Keratinocyte (primary cell): ENCODE results near the gene MVB12B. TPM values are rescaled to one million over a fixed set of nuclear protein-coding genes. Genes with fewer than 3 reads are reported as not detected.

Source experiments
- DNase-seq: peaks from one replicate; pipeline ENCODE4 v3.0.0-alpha.2; 2011; ENCODE audit warnings: low read depth, missing footprints, low spot score
- FAIRE-seq: peaks from 2 replicates; lab custom pipeline; 2011; peaks lifted over from hg19 to GRCh38; lab: Jason Lieb, UNC
- H2AFZ ChIP-seq: 2 replicates; pipeline ENCODE4 v1.6.0; 2012; ENCODE audit warnings: low read length, control low read depth, inconsistent platforms; ENCODE audit not compliant: control insufficient read depth
- H3K27ac ChIP-seq: 2 replicates; pipeline ENCODE4 v1.5.1; 2011; ENCODE audit warnings: low read length; ENCODE audit not compliant: control insufficient read depth, insufficient read depth
- H3K27me3 ChIP-seq: 3 replicates; pipeline ENCODE4 v1.6.0; 2011; ENCODE audit warnings: low read length; ENCODE audit not compliant: control insufficient read depth, insufficient read depth; ENCODE audit errors: extremely low read depth
- H3K36me3 ChIP-seq, 2 experiments: 2 replicates in 1 of 2; 3 replicates in 1 of 2; pipeline ENCODE4 v1.5.1; 2011; ENCODE audit warnings: low read length in 2 of 2, mild to moderate bottlenecking in 1 of 2; ENCODE audit not compliant: control insufficient read depth in 2 of 2, insufficient read depth in 2 of 2; ENCODE audit errors: extremely low read depth in 1 of 2
- H3K4me1 ChIP-seq: 3 replicates; pipeline ENCODE4 v1.5.1; 2011; ENCODE audit warnings: low read length; ENCODE audit not compliant: control insufficient read depth, insufficient read depth; ENCODE audit errors: extremely low read depth
- H3K4me2 ChIP-seq: 3 replicates; pipeline ENCODE4 v1.6.0; 2011; ENCODE audit warnings: low read depth, low read length; ENCODE audit not compliant: control insufficient read depth, insufficient read depth; ENCODE audit errors: extremely low read depth
- H3K4me3 ChIP-seq, 3 experiments: fragments of 200-600 bp in 1 of 3; sonication (generic) in 1 of 3; 2 replicates in 2 of 3; 3 replicates in 1 of 3; pipeline ENCODE4 v1.5.1; 2011 to 2016; ENCODE audit warnings: low read length in 3 of 3, mild to moderate bottlenecking in 3 of 3, control low read depth in 2 of 3, inconsistent platforms in 1 of 3, low read depth in 1 of 3, mixed read lengths in 1 of 3, mixed run types in 1 of 3, moderate library complexity in 1 of 3; ENCODE audit not compliant: control insufficient read depth in 2 of 3, insufficient read depth in 2 of 3; ENCODE audit errors: extremely low read depth in 1 of 3
- H3K79me2 ChIP-seq: 2 replicates; pipeline ENCODE4 v1.6.0; 2012; ENCODE audit warnings: low read length; ENCODE audit not compliant: control insufficient read depth, insufficient read depth
- H3K9ac ChIP-seq: 3 replicates; pipeline ENCODE4 v1.6.0; 2011; ENCODE audit warnings: low read length; ENCODE audit not compliant: control insufficient read depth, insufficient read depth; ENCODE audit errors: extremely low read depth
- H3K9me1 ChIP-seq: 3 replicates; pipeline ENCODE4 v1.6.0; 2011; ENCODE audit warnings: low read length; ENCODE audit not compliant: control insufficient read depth, insufficient read depth; ENCODE audit errors: extremely low read depth
- H3K9me3 ChIP-seq: 2 replicates; pipeline ENCODE4 v1.5.1; 2012; ENCODE audit warnings: low read depth, low read length; ENCODE audit not compliant: control insufficient read depth
- H4K20me1 ChIP-seq: 3 replicates; pipeline ENCODE4 v1.6.0; 2011; ENCODE audit warnings: low read length; ENCODE audit not compliant: control insufficient read depth, insufficient read depth; ENCODE audit errors: extremely low read depth
- CTCF ChIP-seq, 3 experiments: IDR thresholded peaks in 1 of 3; conservative IDR thresholded peaks in 1 of 3; optimal IDR thresholded peaks in 1 of 3; 2 replicates in 2 of 3; 3 replicates in 1 of 3; pipeline versions ENCODE3 to v1.5.1; 2011; ENCODE audit warnings: low read length in 3 of 3, mild to moderate bottlenecking in 3 of 3, moderate library complexity in 2 of 3, control low read depth in 1 of 3, inconsistent platforms in 1 of 3; ENCODE audit not compliant: insufficient read depth in 2 of 3; ENCODE audit errors: extremely low read depth in 1 of 3
- EZH2 ChIP-seq: IDR thresholded peaks from one replicate; pipeline ENCODE4 v1.6.1; 2012; ENCODE audit warnings: inconsistent platforms, mild to moderate bottlenecking, low read length, moderate library complexity
- dilution Hi-C: fragments of 300-500 bp; cut with MboI; formaldehyde crosslinking; loops from one replicate; pipeline ENCODE4 v1.7.0; 2020; ENCODE audit warnings: low sequenced_read_pairs; ENCODE audit not compliant: extremely low pct_ligation_motif_present
- polyA plus RNA-seq, 5 experiments: library from polyadenylated mRNA; depleted of rRNA in 3 of 5; stranded (reverse) in 3 of 5; stranded (forward) in 1 of 5; unstranded in 1 of 5; fragments of >200 nt; gene quantifications; 1 replicate in 1 of 5; 2 replicates in 3 of 5; 3 replicates in 1 of 5; pipeline versions ENCODE4 v1.2.1 to v1.2.3, GENCODE V29; 2011 to 2012; ENCODE audit warnings: missing spikeins in 2 of 5, low read depth in 1 of 5, low replicate concordance in 1 of 5

The MVB12B gene
- polyA plus RNA-seq, 1 donor (not counting 4 experiments of a cell fraction or from before 2014, with no cell fraction given): 1.2 TPM

GRCh38 chr9:126321742-126322141 lies 4.9 kb upstream of the MVB12B start:
- Histone ChIP-seq H2AFZ (no peak overlapping the region), H3K4me1 (no peaks in the 10 kb centered on the region), H3K4me2 (no peak overlapping the region), H3K9ac (no peak overlapping the region), H3K4me3 (no peak overlapping the region), H3K79me2 (no peaks in the 10 kb centered on the region), H3K27ac (no peak overlapping the region), H3K36me3 (no peaks in the 10 kb centered on the region), H4K20me1 (no peaks in the 10 kb centered on the region), H3K9me1 (no peaks in the 10 kb centered on the region), H3K9me3 (no peaks in the 10 kb centered on the region), H3K27me3 (no peaks in the 10 kb centered on the region)
- TF ChIP-seq CTCF (optimal IDR thresholded peaks at IDR 0.05 in 1 of 3, IDR thresholded peaks at IDR 0.05 in 1 of 3, conservative IDR thresholded peaks at IDR 0.05 in 1 of 3; ENCODE audit: extremely low read depth in 1 of 3, insufficient read depth in 2 of 3, low read length in 3 of 3): no peak
- no peak for TF ChIP-seq EZH2
- FAIRE-seq (no peak), DNase-seq (no peak)
- dilution Hi-C loops: no loop called here

DNA sequence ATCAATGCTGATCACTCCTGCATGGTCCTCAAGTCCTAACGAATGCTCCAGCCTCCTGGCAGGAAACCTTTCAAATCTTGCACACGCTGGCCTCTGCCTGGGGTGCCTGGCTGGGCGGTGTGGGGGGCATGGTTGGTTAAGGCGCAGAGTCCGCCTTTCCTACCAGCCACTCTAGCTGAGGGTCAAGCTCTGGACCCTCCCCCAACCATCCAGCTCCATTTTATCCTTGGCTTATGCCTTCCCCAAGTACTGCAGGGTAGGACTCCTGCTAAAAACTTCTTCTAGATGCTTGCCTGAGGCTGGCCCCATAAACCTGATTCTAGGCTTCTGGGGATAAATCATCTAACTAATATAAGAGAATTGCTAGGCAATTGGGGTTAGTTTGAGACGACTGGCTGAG lies 808 bp upstream of the MVB12B start:
- no peak overlapping the region for H2AFZ ChIP-seq
- no peak for DNase-seq
- H3K4me2 ChIP-seq: peak overlapping the region; percentile 51
- H3K79me2 ChIP-seq: no peaks in the 10 kb centered on the region
- no peak for FAIRE-seq
- H4K20me1 ChIP-seq: no peaks in the 10 kb centered on the region
- H3K4me1 ChIP-seq: peaks cover 5% of the 10 kb centered on the region
- no peaks in the 10 kb centered on the region for H3K9me1 ChIP-seq
- no peaks in the 10 kb centered on the region for H3K9me3 ChIP-seq
- H3K36me3 ChIP-seq: no peaks in the 10 kb centered on the region
- H3K27me3 ChIP-seq: no peaks in the 10 kb centered on the region
- H3K4me3 ChIP-seq: no peak overlapping the region
- H3K27ac ChIP-seq: no peak overlapping the region
- TF ChIP-seq CTCF (optimal IDR thresholded peaks at IDR 0.05 in 1 of 3, IDR thresholded peaks at IDR 0.05 in 1 of 3, conservative IDR thresholded peaks at IDR 0.05 in 1 of 3; ENCODE audit: extremely low read depth in 1 of 3, insufficient read depth in 2 of 3, low read length in 3 of 3) (no peak), EZH2 (no peak)
- no peak overlapping the region for H3K9ac ChIP-seq
- dilution Hi-C loops: no loop called here
